GM18520 (cell line): ENCODE data around the gene PTTG1IP.
"Not testable (repeated sequence)": the region's sequence is repeated elsewhere in the genome, so short reads cannot be mapped to it uniquely, and the experiment has no call there.

ENCODE experiments used
- ATAC-seq: cut with Tn5 transposase; IDR thresholded peaks from one replicate; pipeline ENCODE4 v1.9.1; 2021; ENCODE audit not compliant: unreplicated experiment

PTTG1IP gene

DNA sequence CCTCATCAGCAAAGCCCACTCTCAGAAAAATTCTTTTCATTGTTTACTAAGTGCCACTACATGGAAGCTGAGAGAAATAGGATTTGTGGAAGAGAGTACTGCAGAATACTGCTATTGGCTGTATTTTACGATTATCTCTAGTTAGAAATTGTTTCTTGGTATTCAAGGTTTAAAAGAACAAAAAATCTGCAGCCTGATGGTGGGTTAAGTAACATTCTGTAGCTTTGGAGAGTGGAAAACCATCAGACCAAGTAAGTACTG, 27.3 kb downstream of the PTTG1IP start:
- ATAC-seq: no peak

- no peak for ATAC-seq
These were observed 27.9 kb downstream of the PTTG1IP start for GRCh38 chr21:44845418-44846223.

DNA sequence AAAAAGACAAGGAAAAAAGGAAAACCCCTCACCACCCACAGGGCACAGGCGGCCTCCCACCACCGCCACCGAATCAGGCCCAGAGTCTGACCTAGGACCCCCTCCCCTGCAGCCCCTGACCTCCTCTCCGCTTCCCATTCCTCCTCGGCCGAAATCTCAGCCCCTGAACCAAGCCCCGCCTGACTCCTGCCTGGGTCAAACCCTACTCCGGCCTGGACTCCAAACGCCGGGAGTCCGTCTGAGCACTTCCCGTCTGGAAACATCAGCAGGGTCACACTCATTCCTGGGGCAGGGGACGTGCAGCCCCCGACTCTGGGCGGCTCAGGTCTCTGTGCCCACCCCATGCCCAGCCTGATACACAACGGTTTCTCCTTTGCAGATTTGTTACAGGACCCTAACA, 29.2 kb downstream of the PTTG1IP start:
- ATAC-seq: no peak

DNA sequence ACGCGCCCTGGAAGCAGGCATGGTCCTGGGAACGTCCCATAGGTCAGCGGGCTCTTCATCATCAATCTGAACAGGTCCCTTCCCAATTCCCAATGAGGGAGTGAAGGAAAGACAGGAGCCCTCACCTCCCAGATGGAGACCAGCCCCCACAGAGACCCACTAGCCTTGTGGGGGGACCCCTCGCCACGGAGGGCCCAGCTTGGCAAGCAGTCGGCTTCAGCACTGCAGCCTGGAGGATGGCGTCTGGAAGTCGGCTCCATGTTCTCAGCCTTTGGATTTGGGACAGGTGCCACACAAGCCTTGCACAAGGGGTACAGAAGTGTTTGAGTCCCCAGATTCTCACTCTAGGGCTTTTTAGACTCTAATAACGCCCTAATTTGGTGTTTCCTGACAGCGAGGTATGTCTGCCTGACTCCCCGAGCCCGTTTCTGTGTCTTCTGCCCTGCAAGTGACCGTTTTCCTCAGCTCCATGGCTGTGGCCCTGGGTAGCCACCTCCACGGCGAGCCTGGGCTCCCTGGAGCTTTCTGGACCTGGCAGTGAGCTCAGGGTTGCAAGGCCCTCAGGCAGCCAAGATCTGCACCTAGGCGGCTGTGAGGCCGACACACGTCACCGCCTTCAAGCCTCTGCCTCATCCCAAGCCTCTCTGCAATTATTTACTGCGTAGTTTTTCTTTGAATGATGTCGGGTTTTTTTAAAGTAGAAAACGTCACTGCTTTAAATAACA, 30.6 kb downstream of the PTTG1IP start:
- no peak for ATAC-seq

GRCh38 chr21:44842087-44842486, 31.4 kb downstream of the PTTG1IP start:
- no peak for ATAC-seq

- no peak for ATAC-seq
These were observed 32.7 kb downstream of the PTTG1IP start for GRCh38 chr21:44840771-44841170.

GRCh38 chr21:44838951-44839350, 34.5 kb downstream of the PTTG1IP start:
- ATAC-seq: no peak

DNA sequence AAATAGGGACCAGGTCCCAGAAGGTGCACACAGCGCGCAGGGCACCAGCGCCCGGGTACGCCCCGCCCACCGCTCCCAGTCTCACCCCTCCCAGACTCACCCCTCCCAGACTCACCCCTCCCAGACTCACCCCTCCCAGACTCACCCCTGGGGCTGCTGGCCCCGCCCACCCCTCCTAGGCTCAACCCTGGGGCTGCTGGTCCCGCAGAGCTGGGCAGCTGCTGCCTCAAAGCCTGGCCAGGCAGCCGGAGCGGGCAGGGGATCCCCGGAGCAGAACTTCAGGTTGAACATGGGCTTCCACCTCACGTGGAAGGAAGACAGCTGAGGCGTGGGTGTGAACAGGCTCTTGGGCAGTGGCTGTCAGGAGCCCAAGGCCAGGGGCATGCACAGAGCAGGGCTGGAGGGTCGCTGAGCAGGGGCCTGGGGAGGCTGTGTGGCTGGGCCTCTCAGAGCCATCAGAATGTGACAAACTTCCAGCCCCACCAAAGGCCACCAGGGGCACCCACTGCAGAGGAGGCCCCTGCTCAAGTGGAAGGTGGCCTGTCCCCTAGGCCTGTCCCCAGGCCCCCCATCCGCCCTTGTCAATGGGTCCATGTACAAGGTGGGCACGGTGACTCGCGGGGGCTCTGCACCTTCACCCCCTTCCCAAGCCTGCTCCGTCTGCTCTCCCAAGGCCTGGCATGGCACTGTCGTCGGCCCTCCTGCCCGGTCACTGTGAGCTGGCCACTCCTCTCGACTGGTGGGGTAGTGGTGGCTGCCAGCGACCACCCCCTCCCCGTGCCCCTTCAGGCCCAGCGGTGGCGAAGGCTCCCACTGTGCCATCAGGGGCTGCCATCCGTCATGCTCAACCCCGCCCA, 35.2 kb downstream of the PTTG1IP start:
- ATAC-seq: no peak

DNA sequence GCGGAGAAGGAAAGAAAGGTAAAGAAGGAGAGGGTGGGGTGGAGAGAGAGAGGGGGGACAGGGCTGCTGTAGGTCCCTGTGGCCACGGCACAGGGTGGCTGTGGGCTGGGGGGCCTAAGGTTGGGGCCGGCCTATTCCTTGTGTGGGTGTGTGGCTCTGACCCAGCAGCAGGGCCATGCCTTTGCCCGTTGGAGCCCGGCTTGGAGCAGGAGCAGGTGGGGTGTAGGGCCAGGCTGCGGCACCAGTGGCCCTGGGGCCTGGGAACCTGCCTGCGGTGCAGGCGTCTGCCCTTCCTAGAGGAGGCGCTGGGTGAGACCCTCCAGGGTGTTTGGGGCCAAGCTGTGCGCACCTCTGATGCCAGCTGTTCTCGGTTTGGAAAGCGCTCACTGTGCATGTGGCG, 36.0 kb downstream of the PTTG1IP start:
- no peak for ATAC-seq

- no peak for ATAC-seq
These were observed 36.6 kb downstream of the PTTG1IP start for GRCh38 chr21:44836666-44837471.

- no peak for ATAC-seq
These were observed 37.2 kb downstream of the PTTG1IP start for GRCh38 chr21:44836349-44836665.

DNA sequence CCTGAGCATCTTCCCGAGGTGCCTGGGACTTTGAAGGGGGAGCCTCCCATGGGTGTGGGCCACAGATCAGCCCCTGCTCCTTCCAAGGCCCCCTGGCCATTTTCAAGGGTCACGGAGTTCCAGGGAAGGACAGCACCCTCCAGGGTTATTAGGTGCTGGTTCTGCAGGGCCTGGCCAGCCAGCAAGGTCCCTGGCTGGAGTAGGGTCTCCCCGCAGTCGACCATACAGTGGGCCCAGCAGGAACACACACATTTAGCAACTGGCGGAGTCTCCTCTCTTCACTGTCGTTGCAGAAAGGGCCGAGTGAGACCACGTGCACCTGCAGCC, 37.9 kb downstream of the PTTG1IP start:
- no peak for ATAC-seq

DNA sequence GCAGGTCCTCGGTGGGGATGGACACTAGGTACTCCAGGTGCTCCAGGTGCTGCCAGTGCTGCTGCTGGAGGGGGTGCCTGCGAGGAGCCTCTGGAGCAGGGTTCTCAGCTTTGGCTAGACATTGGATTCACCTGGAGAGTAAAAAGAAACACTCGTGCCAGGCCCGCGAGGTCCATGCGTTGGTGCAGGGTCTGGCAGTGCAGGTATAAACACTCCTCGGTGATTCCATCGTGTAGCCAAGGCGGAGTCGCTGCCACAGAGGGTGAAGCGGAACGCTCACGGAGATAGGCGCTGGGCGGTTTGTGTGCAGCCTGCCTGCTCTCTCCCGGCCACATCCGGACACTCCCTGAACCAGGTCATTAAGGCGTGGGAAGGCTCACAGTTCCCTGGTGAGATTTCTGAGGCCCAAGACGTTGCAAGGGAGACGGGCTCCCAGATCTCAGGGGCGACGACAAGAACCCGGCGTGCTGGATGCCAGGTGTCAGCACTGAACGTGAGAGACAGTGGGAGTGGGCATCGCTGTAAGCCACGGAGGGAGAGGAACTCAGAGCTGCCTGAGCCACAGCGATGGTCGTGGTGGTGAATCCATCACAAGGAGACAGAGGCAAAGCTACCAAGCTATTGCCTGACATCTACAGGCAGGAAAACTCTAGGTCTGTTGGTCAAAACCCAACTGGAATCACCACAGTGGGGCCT, 38.4 kb downstream of the PTTG1IP start:
- ATAC-seq: no peak

DNA sequence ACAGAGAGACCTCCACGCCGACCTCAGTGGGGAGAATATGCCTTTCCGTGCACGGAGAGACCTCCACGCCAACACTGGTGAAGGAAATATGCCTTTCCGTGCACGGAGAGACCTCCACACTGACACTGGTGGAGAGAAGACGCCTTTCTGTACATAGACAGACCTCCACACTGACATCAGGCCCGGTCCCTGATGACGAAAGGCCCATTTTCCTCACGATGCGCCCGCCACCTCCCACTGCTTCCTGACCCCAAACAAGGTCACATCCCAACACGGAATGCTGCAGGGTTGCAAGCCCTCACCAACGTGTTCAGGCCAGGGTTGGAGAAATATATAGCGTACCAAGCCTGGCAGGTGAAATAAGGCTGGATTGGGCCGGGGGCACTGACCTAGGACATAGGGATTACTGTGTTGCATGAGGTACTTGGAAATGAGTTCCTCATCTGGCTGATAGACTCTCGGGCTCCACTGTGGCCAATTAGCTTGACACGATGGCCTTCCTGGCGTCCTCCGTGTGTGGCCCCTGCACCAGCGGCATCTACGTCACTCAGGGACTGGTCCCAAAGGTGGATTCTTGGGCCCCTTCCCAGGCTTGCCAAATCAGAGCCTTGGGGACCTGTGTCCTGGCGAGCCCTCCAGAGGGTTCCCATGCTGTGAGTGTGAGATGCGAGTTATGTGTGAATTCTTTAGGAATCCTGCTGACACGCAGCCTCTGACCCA, 39.1 kb downstream of the PTTG1IP start:
- ATAC-seq: no peak

DNA sequence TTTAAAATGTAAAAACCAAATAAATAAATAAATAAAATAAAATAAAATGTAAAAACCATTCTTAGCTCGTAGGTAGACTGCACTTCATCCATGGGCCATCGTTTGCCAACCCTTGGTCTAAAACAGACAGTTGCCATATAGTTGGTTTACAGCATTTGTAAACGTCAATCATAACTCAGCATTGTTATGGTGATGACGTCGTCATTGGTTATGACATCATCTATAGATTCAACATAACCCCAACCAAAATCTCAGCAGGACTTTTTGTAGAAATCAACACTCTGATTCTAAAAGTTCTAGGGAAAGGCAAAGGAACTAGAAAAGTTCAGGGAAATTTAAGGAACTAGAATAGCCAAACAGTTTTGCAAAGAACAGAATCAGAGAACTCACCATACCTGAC, 39.8 kb downstream of the PTTG1IP start:
- ATAC-seq: no peak

DNA sequence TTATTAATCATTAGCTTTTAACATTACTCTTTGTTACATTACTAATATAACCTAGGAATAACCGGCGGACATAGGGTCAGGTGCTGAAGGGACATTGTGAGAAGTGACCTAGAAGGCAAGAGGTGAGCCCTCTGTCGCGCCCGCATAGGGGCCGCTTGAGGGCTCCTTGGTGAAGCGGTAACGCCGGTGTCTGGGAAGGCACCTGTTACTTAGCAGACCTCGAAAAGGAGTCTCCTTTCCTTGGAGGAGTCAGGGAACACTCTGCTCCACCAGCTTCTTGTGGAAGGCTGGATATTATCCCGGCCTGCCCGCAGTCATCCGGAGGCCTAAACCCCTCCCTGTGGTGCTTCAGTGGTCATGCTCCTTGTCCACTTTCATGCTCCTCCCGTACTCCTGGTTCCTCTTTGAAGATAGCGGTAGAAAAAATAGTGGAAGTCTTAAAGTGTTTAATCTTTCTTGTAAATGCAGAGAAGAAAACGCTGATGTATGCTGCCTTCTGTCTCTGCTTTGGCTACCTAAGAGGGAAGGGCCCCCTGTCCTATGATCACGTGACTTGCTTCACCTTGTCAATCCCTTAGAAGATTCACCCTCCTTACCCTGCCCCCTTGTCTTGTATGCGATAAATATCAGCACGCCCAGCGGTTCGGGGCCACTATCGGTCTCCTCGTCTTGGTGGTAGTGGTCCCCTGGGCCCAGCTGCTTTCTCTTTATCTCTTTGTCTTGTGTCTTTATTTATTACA, 40.8 kb downstream of the PTTG1IP start:
- not testable (repeated sequence) for ATAC-seq

DNA sequence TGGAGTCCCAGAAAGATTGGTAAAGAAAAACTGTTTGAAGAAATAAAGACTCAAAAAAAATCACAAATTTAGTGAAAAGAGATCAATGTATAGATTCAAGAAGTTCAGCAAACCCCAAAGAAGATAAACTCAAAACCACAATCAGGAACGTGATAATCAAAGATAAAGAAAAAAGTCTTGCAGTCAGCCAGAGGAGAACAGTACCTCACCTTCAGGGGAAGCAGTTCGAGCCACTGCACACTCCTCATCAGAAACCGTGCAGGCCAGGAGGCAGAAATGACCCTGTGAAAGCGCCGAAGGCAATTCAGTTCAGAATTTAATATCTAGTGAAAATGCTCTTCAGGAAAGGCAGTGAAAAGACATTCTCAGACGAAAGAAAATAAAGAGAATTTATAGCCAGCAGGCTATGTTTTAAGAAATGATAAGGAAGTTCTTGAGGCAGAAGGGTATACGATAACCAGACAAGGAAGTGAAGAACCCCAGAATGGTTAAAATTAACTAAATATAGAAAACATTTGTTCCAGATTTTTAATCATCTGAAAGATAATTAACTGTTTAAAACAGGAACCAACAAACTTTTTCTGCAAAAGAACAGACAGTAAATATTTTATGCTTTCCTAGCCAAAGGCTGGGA, 42.1 kb downstream of the PTTG1IP start:
- no peak for ATAC-seq

- no peak for ATAC-seq
These were observed 43.9 kb downstream of the PTTG1IP start for GRCh38 chr21:44829507-44830092.
